ENCODE data around the gene NPY4R2.
"Not testable (repeated sequence)": the region's sequence is repeated elsewhere in the genome, so short reads cannot be mapped to it uniquely, and the experiment has no call there.

Gene NPY4R2

GRCh38 chr10:47932824-47933223 is 14.4 kb downstream of the NPY4R2 start:
- DNase-seq (ENCODE audit: low spot score): not testable (repeated sequence)

- DNase-seq (ENCODE audit: low spot score): not testable (repeated sequence)
Observed at GRCh38 chr10:47933462-47933861, 15.0 kb downstream of the NPY4R2 start.

- DNase-seq (ENCODE audit: low spot score): peak; percentile 21
Observed at GRCh38 chr10:47936772-47937228, 18.3 kb downstream of the NPY4R2 start.

GRCh38 chr10:47937634-47938033 is 19.2 kb downstream of the NPY4R2 start:
- DNase-seq (ENCODE audit: low spot score): not testable (repeated sequence)

GRCh38 chr10:47940821-47941220 is 22.4 kb downstream of the NPY4R2 start:
- DNase-seq (ENCODE audit: low spot score): not testable (repeated sequence)

GRCh38 chr10:47941379-47941778 is 22.9 kb downstream of the NPY4R2 start:
- peak; percentile 7 for DNase-seq (ENCODE audit: low spot score)

- not testable (repeated sequence) for DNase-seq (ENCODE audit: low spot score)
Observed at GRCh38 chr10:47942351-47943019, 24.0 kb downstream of the NPY4R2 start.

- DNase-seq (ENCODE audit: low spot score): not testable (repeated sequence)
Observed at GRCh38 chr10:47943328-47943727, 24.9 kb downstream of the NPY4R2 start.

GRCh38 chr10:47947424-47947823 is 29.0 kb downstream of the NPY4R2 start:
- DNase-seq (ENCODE audit: low spot score): not testable (repeated sequence)

GRCh38 chr10:47957158-47957557 is 38.7 kb downstream of the NPY4R2 start:
- not testable (repeated sequence) for DNase-seq (ENCODE audit: low spot score)

GRCh38 chr10:47959677-47960076 is 41.2 kb downstream of the NPY4R2 start:
- DNase-seq (ENCODE audit: low spot score): not testable (repeated sequence)

- not testable (repeated sequence) for DNase-seq (ENCODE audit: low spot score)
Observed at GRCh38 chr10:47960699-47961098, 42.2 kb downstream of the NPY4R2 start.

- DNase-seq (ENCODE audit: low spot score): not testable (repeated sequence)
Observed at GRCh38 chr10:47962785-47963184, 44.3 kb downstream of the NPY4R2 start.

- not testable (repeated sequence) for DNase-seq (ENCODE audit: low spot score)
Observed at GRCh38 chr10:47964280-47965063, 46.0 kb downstream of the NPY4R2 start.

- DNase-seq (ENCODE audit: low spot score): not testable (repeated sequence)
Observed at GRCh38 chr10:47968988-47969387, 50.5 kb downstream of the NPY4R2 start.

GRCh38 chr10:47970047-47970446 is 51.6 kb downstream of the NPY4R2 start:
- DNase-seq (ENCODE audit: low spot score): not testable (repeated sequence)

GRCh38 chr10:47971598-47971997 is 53.1 kb downstream of the NPY4R2 start:
- not testable (repeated sequence) for DNase-seq (ENCODE audit: low spot score)

GRCh38 chr10:47972077-47972476 is 53.6 kb downstream of the NPY4R2 start:
- DNase-seq (ENCODE audit: low spot score): not testable (repeated sequence)

All from ecto neural progenitor cell (in vitro differentiated cells).